Right cardiac atrium (tissue), 5 donors: ENCODE results near the gene HMGXB3. TPM values are rescaled to one million over a fixed set of nuclear protein-coding genes. Genes with fewer than 3 reads are reported as not detected.
A peak's percentile ranks its signal among the peaks of the same experiment; 100 is the strongest.
"Not testable (repeated sequence)": the region's sequence is repeated elsewhere in the genome, so short reads cannot be mapped to it uniquely, and the experiment has no call there.

Experiments
- ATAC-seq, 2 donors: fragments of 200-7000 bp; cut with Tn5 transposase; one replicate each; pipeline versions ENCODE4 v1.8.0 to v1.9.1; 2020; ENCODE audit warnings: moderate library complexity in 2 of 2, mild to moderate bottlenecking in 1 of 2
- DNase-seq, 3 donors: peaks; one replicate each; pipeline ENCODE4 v3.0.0-alpha.2; 2020
- H3K27ac ChIP-seq: one replicate; pipeline ENCODE4 v1.5.1; 2013; ENCODE audit warnings: mild to moderate bottlenecking, low read length, control low read depth, moderate library complexity
- H3K27me3 ChIP-seq: one replicate; pipeline ENCODE4 v1.6.1; 2013; ENCODE audit not compliant: control insufficient read depth, insufficient read depth
- H3K4me1 ChIP-seq: one replicate; pipeline ENCODE4 v1.6.1; 2013; ENCODE audit warnings: low read length; ENCODE audit not compliant: control insufficient read depth, insufficient read depth
- H3K4me3 ChIP-seq: one replicate; pipeline ENCODE4 v1.5.1; 2013; ENCODE audit warnings: low read length, control low read depth
- H3K9me3 ChIP-seq: one replicate; pipeline ENCODE4 v1.6.1; 2013; ENCODE audit warnings: low read length; ENCODE audit not compliant: control insufficient read depth
- WGBS: extraction: QIAGEN DNeasy Blood & Tissue Kit; methylation state at CpG from one replicate; pipeline ENCODE4 v1.1.7; 2013; 5-methylcytosine and 5-hydroxymethylcytosine counted together
- intact Hi-C, 4 donors: fragments of 100-400 bp; cut with DNase I; formaldehyde crosslinking; loops; one replicate each; pipeline versions ENCODE4 v1.11.0 to v1.14.0; 2022 to 2023
- polyA plus RNA-seq: library from polyadenylated mRNA; stranded (reverse); fragments of 200-250 nt; gene quantifications from one replicate; pipeline ENCODE4 v1.2.3, GENCODE V29; 2013
- total RNA-seq, 4 donors: library from RNA; stranded (reverse); fragmentation: NEBNext Ultra II Directional; extraction: Animal tissue kit (Norgen Biotek cat#: 25700); gene quantifications; one replicate each; pipeline ENCODE4 v1.2.1, GENCODE V29; 2021
- donor health status: healthy with polysubstance abuse.
- donor health status: DM: no; HTN: yes; CAD: no.
- donor health status: DM: no; HTN: no; CAD: no.
- donor health status: DM: no; HTN: yes; CAD: no; lungs with severe emphysema.
- donor health status: DM: yes; HTN: yes; CAD: no.

HMGXB3 gene
- total and polyA plus RNA-seq, 5 donors = 9.3 to 19.6 (median 14.8) TPM

DNA sequence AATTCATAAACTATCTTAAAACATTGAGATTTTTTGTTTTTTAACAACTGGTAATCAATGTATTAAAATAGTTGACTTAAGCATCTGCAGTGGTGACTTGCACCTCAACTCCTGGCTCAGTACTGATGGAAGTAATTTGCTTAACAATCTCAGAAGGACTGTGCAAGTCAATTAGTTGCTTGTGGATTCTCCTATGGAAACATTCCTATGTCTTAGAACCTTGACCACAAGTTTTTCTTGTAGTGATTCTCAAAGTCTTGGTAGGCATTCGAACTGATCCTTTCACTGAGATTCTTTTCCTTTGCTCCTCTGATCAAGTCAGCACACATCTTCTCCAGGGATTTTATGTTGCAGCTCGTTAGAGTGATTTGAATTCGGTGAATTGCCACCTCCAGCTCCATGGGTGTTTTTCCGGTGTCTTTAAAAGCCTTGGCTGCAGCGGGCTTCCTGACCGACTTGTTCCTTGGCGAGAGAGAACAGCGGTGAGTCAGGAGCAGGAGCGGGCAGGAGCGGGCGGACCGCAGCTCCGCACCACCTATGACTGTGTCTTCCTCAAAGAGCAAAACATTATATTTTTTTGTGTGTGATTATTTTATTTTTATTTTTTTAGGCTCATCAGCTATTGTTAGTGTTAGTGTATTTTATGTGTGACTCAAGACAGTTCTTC lies 21.1 kb downstream of the HMGXB3 start:
- ATAC-seq (peak; percentile 61 to 84), DNase-seq (peak in 1 of 3 donors; percentile 51)
- WGBS = 75% methylated on average over 13 of the region's 13 CpGs
- Histone ChIP-seq H3K9me3 (no peaks in the 10 kb centered on the region), H3K4me3 (no peak overlapping the region), H3K4me1 (no peaks in the 10 kb centered on the region), H3K27me3 (no peaks in the 10 kb centered on the region), H3K27ac (peak overlapping the region; percentile 41)
- intact Hi-C loops = no loop called here

- intact Hi-C loops = no loop called here
- no peak overlapping the region for H3K27ac ChIP-seq
- ATAC-seq (peak; percentile 69 to 84), DNase-seq (no peak)
- H3K27me3 ChIP-seq = no peaks in the 10 kb centered on the region
- 62% methylated on average over 1 of the region's 1 CpG for WGBS
- H3K4me1 ChIP-seq = no peaks in the 10 kb centered on the region
- H3K9me3 ChIP-seq = no peaks in the 10 kb centered on the region
- H3K4me3 ChIP-seq = no peak overlapping the region
Measured at GRCh38 chr5:150022158-150022531, 21.6 kb downstream of the HMGXB3 start.

GRCh38 chr5:150022681-150023080 lies 22.1 kb downstream of the HMGXB3 start:
- H3K4me1 ChIP-seq = no peaks in the 10 kb centered on the region
- 66% methylated on average over 2 of the region's 2 CpGs for WGBS
- no peaks in the 10 kb centered on the region for H3K27me3 ChIP-seq
- no peak for DNase-seq
- peak overlapping the region; percentile 78 for H3K27ac ChIP-seq
- no peak overlapping the region for H3K4me3 ChIP-seq
- intact Hi-C loops = no loop called here
- no peaks in the 10 kb centered on the region for H3K9me3 ChIP-seq
- no peak for ATAC-seq

GRCh38 chr5:150023136-150023535 lies 22.6 kb downstream of the HMGXB3 start:
- H3K4me3 ChIP-seq = no peak overlapping the region
- ATAC-seq (no peak), DNase-seq (no peak)
- peak overlapping the region; percentile 65 for H3K27ac ChIP-seq
- no peaks in the 10 kb centered on the region for H3K4me1 ChIP-seq
- no peaks in the 10 kb centered on the region for H3K27me3 ChIP-seq
- intact Hi-C loops = no loop called here
- no peaks in the 10 kb centered on the region for H3K9me3 ChIP-seq
- WGBS = 89% methylated on average over 1 of the region's 1 CpG

GRCh38 chr5:150024346-150024984 lies 23.9 kb downstream of the HMGXB3 start:
- Histone ChIP-seq H3K4me3 (no peak overlapping the region), H3K9me3 (no peaks in the 10 kb centered on the region), H3K27me3 (no peaks in the 10 kb centered on the region), H3K4me1 (no peaks in the 10 kb centered on the region), H3K27ac (peak overlapping the region; percentile 59)
- ATAC-seq (no peak), DNase-seq (no peak)
- intact Hi-C loops = no loop called here
- WGBS = 46% methylated on average over 9 of the region's 9 CpGs

GRCh38 chr5:150026682-150027172 lies 26.2 kb downstream of the HMGXB3 start:
- H3K27me3 ChIP-seq = no peaks in the 10 kb centered on the region
- intact Hi-C loops = no loop called here
- no peak for DNase-seq
- 71% methylated on average over 4 of the region's 4 CpGs for whole genome bisulfite sequencing
- no peaks in the 10 kb centered on the region for H3K9me3 ChIP-seq
- peak; percentile 7 to 26 for ATAC-seq
- no peak overlapping the region for H3K4me3 ChIP-seq
- H3K4me1 ChIP-seq = no peaks in the 10 kb centered on the region
- no peak overlapping the region for H3K27ac ChIP-seq

GRCh38 chr5:150028047-150028446 lies 27.5 kb downstream of the HMGXB3 start:
- H3K9me3 ChIP-seq, H3K4me3 ChIP-seq, H3K27me3 ChIP-seq, H3K27ac ChIP-seq, ATAC-seq, intact Hi-C loops, DNase-seq, H3K4me1 ChIP-seq: not testable (repeated sequence)
- WGBS = 77% methylated on average over 1 of the region's 1 CpG

DNA sequence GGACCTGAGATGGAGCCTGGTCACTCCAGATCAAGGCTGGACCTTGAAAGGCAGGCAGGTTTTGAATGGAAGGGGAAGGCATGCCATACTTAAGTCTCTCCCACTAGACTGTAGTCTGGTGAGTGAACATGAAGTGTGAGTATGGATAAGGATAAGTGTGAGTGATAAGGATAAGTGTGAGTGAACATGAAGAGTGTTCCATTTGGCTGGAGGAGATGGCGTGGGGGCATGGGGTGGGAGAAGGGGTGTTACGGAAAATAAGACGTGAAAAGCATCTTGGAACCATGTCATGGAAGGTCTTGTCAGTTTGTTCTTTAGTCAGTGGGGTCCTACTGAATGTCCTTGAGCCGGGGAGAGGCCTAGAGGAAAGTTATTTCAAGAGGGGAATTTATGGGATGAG lies 32.8 kb downstream of the HMGXB3 start:
- no peak overlapping the region for H3K27ac ChIP-seq
- no peaks in the 10 kb centered on the region for H3K4me1 ChIP-seq
- no peak overlapping the region for H3K4me3 ChIP-seq
- 68% methylated on average over 4 of the region's 4 CpGs for WGBS
- ATAC-seq (peak in 1 of 2 donors; percentile 30), DNase-seq (no peak)
- H3K9me3 ChIP-seq = no peaks in the 10 kb centered on the region
- H3K27me3 ChIP-seq = no peaks in the 10 kb centered on the region
- intact Hi-C loops = loop anchor here in 1 of 4 donors (10.0 kb wide), 1 partner anchor 191 kb away; no protein-coding TSS in a partner anchor

DNA sequence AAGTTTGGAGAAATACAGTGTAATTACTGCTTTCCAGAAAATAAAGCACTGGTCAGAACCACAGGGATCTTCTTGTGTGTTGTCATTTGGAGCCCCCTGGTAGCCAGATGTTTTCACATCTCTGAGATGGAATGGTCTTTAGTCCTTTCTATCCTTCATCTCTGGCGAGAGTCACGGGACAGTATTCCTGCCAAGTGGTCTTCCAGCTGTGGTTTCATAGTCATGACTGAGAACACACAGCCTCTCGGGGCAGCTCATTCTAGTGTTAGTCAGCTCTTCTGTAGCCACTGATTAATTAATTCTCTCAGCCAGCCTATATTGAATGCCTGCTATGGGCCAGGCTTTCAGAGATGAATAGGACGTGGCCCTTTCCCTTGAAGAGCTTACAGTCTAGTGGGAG lies 34.1 kb downstream of the HMGXB3 start:
- intact Hi-C loops = loop anchor here in 1 of 4 donors (10.0 kb wide), 1 partner anchor 190 kb away; no protein-coding TSS in a partner anchor
- Histone ChIP-seq H3K4me3 (no peak overlapping the region), H3K9me3 (no peaks in the 10 kb centered on the region), H3K27me3 (no peaks in the 10 kb centered on the region), H3K27ac (no peak overlapping the region), H3K4me1 (no peaks in the 10 kb centered on the region)
- WGBS = 74% methylated on average over 4 of the region's 4 CpGs
- ATAC-seq (no peak), DNase-seq (no peak)

- Histone ChIP-seq H3K27me3 (no peaks in the 10 kb centered on the region), H3K9me3 (no peaks in the 10 kb centered on the region), H3K4me1 (no peaks in the 10 kb centered on the region), H3K27ac (no peak overlapping the region), H3K4me3 (no peak overlapping the region)
- intact Hi-C loops = loop anchor here in 1 of 4 donors (10.0 kb wide), 1 partner anchor 189 kb away; no protein-coding TSS in a partner anchor
- DNase-seq (no peak), ATAC-seq (no peak)
- WGBS = 83% methylated on average over 7 of the region's 7 CpGs
Measured at GRCh38 chr5:150035139-150035895, 34.8 kb downstream of the HMGXB3 start.

DNA sequence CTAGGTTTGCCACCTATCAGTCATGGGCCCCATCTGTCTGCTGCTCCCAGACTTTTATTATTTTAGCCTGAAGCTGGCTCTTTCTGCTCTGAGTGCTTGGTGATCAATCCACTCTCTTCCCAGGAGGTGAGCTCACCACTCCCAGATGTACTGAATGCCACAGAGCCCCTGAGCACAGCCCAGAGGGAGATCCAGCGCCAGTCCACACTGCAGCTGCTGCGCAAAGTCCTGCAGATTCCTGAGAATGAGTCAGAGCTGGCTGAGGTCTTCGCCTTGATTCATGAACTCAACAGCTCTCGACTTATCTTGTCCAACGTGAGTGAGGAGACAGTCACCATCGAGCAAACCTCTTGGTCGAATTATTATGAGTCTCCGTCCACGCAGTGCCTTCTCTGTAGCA lies 36.0 kb downstream of the HMGXB3 start:
- no peaks in the 10 kb centered on the region for H3K4me1 ChIP-seq
- peak; percentile 64 to 69 (median 69) for DNase-seq
- WGBS = 43% methylated on average over 9 of the region's 9 CpGs
- H3K27me3 ChIP-seq = no peaks in the 10 kb centered on the region
- peak; percentile 87 to 88 for ATAC-seq
- H3K4me3 ChIP-seq = no peak overlapping the region
- no peak overlapping the region for H3K27ac ChIP-seq
- H3K9me3 ChIP-seq = no peaks in the 10 kb centered on the region
- intact Hi-C loops = loop anchor here in 1 of 4 donors (10.0 kb wide), 1 partner anchor 188 kb away; no protein-coding TSS in a partner anchor
